GM11168 (cell line): ENCODE results near the gene CFTR.
"Not testable (repeated sequence)": the region's sequence is repeated elsewhere in the genome, so short reads cannot be mapped to it uniquely, and the experiment has no call there.

Experiments used
- in situ Hi-C: fragments of 300-500 bp; cut with MboI; formaldehyde crosslinking; loops from one replicate; pipeline ENCODE4 v1.12.0; 2022; ENCODE audit warnings: low sequenced_read_pairs; ENCODE audit not compliant: unreplicated experiment

The CFTR gene

DNA sequence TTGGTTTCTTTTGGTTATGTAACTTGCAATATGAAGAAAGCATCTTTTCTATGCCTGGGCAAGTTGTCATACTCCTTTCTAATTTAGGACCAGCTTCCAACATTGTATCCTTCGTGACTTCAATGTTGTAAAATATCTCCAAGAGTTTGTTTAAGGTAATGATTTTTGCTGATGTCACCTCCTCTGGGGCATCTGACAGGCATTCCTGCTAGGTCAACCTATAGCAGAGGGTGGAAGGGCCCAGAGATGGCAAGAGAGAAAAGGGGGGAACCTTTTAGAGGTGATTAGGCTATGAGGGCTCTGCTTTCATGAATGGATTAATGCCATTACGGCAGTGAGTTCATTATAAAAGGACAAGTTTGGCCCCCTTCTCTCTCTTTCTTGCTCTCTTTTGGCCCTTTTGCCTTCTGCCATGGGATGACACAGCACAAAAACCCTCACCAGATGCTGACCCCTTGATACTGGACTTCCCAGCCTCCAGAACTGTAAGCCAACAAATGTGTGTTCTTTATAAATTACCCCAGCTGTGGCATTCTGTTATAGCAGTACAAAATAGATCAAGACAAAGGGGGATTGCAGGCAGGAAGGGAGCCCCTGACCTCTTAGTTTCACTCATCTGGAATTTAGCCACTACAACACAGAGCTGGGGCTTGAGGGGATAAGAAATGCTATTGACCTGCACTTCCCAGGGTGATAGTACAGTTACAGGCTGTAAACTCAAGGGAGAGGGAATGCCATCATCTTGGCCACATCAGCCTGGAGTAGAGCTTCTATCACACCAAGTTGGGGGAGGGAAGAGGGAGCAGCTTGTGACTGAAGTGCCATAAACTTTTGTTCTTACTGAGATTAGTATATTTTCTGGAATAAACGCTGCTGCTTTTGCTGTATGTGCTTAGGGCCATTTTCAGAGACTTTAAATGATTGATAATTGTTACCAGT lies 195.9 kb downstream of the CFTR start:
- in situ Hi-C loops, result no loop called here

- in situ Hi-C loops, result no loop called here
These were observed 199.3 kb downstream of the CFTR start for GRCh38 chr7:117679120-117679519.

DNA sequence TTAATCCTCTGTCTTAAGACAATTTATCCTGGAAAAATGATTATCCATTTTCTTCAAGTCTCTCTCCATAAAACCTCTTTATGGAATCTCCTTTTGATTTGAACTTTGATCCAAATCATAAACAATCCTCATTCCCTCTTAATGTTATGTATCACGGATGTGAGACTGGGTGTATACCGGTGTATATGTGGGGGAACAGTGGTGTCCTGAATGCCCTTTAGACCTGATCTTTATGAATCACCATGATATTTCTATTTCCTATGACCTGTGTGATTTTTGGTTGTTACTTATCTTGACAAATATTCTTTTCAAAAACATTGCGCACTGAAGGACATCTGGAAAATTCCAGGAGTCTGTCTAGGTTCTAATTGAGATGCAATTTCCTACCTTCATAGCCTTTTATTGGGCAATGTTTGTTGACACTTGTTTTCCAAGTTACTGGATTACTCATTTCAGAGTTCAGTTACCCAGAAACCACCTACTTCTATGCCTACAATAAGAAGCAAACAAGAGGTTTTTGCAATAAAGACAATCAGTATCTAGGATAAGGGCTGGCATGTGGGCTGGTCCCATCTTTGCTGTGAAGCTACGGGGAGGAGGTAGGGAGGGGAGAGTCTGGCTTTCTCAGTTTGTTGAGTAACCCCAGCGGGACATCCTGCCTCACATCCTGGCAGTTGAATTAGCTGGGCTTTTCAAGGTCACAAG lies 203.0 kb downstream of the CFTR start:
- in situ Hi-C loops, result no loop called here

- in situ Hi-C loops, result no loop called here
These were observed 203.8 kb downstream of the CFTR start for GRCh38 chr7:117683430-117684175.

DNA sequence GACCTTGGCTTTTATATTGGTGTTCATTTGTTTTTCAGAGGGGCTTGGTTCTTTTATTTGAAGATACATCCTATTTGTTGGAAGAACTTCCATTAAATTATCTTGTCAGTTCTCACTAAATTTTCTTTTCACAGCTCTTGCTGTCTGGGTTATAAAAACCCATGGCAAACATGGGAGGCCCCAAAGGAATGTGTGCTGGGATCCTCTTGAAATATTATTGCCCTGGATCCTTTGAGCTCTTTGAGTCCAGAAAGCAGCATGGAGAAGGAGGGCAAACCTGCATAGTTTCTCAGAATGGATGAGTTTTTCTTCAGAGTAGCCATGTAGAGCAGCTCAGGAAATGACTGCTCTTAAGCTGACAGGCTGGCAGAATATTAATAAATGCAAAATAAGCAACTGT lies 206.0 kb downstream of the CFTR start:
- in situ Hi-C loops, result no loop called here

DNA sequence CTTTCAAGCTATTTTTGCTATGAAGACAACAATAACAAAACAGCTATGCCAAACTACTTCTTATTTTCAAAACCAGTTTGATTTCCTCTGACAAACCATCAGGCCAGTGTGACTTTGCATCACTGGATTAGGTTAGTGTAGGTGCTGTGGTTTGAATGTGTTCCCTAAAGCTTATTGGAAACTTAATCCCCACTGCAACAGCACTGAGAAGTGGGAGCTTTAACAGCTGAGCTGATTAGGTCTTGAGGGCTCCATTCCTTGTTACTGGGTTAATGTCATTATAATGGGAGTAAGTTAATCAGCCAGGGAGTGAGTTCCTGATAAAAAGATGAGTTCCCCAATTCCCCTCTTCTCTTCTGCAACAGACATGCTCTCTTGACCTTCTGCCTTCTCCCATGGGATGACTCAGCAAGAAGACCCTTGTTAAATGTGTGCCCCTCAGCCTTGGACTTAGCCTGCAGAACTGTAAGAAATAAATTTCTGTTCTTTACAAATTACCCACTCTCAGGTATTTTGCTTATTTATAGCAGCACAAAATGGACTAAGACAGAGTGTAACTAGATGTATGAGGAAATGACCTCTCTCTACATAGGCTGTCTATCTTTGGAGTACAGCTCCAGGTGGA lies 206.6 kb downstream of the CFTR start:
- in situ Hi-C loops, result no loop called here

GRCh38 chr7:117688126-117688525 lies 208.3 kb downstream of the CFTR start:
- in situ Hi-C loops, result no loop called here

DNA sequence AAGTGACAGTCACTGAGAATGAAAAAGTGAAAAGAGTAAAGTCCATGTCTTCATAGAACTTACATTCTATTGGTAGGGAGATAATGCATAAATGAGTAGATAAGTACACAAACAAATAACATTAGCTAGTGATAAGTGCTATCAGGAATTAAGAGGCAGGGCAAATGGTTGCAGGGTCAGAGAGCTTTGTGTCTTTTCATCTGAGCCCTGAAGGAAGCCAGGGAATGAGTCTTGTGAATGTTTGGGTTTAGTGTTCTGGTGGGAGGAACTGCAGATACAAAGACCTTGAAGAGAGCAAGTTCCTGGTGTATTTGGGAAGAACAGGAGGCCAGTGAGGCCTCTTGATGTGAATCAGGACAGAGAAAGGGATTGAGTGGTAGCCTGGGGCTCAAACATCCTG lies 209.6 kb downstream of the CFTR start:
- in situ Hi-C loops, result no loop called here

GRCh38 chr7:117690147-117690546 lies 210.3 kb downstream of the CFTR start:
- in situ Hi-C loops, result no loop called here

DNA sequence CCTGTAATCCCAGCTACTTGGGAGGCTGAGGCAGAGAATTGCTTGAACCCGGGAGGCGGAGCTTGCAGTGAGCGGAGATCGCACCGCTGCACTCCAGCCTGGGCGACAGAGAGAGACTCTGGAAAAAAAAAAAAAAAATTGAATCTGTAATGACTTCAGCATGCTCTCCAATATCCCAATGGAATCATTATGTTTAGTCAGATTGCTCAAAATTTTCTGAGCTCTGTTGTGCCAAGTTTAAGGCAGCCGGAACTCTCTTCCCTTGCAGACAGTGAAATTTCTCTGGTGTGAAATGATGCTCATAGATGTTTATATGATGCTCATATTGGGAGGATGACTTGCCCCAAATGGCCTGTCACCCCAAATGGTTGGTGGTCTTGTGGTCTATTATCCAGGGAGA lies 212.5 kb downstream of the CFTR start:
- in situ Hi-C loops, result no loop called here

DNA sequence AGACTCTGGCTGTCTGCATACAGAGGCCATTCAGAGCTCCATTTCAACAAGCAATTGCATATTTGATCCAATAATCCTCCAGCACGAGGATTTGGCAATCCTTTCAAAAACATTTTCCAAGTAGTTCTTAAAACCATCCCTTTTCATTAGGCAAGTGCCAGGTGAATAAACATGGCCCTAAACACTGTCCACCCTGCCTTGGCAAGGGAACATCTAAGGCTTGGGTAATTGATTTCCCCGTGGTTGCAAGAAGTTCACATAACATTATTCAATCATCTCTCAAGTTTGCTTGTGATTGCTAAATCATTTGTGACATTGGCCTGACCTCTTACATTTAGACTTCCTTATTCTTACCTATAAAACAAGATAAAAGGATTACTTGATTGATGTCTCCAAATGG lies 218.2 kb downstream of the CFTR start:
- in situ Hi-C loops, result no loop called here

DNA sequence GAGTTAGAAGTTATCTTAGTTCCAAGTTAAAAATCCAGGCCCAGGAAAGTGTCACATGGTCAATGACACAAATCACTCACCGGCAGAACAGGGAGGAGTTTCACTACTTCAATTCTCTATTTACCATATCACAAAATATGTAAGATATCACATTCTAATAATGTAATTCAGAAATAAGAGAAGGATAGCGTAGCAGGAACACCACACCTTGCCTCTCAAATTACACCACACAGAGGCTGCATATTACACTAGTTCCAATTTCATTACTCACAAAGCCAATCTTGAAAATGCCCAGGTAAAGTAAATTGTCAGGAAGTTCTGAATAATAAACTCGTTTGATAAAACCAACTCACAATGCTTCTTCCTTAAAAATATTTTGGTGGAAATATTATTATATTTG lies 224.2 kb downstream of the CFTR start:
- in situ Hi-C loops, result no loop called here

- in situ Hi-C loops, result no loop called here
These were observed 225.8 kb downstream of the CFTR start for GRCh38 chr7:117705630-117706029.

- in situ Hi-C loops, result no loop called here
These were observed 226.4 kb downstream of the CFTR start for GRCh38 chr7:117706210-117706609.

DNA sequence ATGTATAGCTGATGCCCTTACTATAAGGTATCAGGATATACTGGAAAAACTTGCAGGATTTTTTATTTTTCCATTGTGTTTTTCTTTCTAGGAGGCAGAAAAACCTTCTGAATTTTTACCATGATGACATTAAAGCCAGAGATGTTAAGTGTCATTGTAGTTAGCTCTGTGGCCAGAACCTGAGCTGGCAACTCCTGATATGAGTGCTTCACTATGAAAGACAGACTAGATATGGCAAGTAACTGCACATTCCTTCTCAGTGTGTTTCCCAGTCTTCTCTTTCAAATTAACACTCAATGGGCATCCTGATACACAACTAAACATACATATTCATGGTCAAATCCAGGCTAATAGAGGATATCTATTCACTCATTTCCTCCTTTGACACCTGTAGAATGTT lies 227.3 kb downstream of the CFTR start:
- in situ Hi-C loops, result no loop called here

- in situ Hi-C loops, result not testable (repeated sequence)
These were observed 228.3 kb downstream of the CFTR start for GRCh38 chr7:117708173-117708572.

GRCh38 chr7:117711556-117711955 lies 231.7 kb downstream of the CFTR start:
- in situ Hi-C loops, result no loop called here

- in situ Hi-C loops, result no loop called here
These were observed 236.1 kb downstream of the CFTR start for GRCh38 chr7:117715784-117716445.

GRCh38 chr7:117716707-117717299 lies 237.0 kb downstream of the CFTR start:
- in situ Hi-C loops, result no loop called here

DNA sequence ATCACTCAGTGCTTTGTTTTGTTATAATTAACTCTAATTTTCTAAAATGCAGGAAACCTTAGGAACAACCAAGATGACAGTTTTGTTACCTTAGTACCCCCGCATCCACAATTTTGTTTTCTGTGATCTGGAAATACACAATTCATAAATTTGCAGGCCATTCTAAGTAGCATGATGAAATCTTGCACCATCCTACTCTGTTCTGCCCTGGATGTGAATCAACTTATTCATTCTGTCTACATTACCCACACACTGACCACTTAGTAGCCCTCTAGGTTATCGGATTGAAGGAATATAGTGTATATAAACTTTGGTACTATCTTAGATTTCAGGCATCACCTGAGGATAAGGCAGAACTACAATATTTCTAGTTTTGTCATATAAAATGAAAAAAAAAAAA lies 237.5 kb downstream of the CFTR start:
- in situ Hi-C loops, result no loop called here
